Endothelial cell (in vitro differentiated cells): Measurements from ENCODE around the gene SUFU. TPM values are rescaled to one million over a fixed set of nuclear protein-coding genes. Genes with fewer than 3 reads are reported as not detected.

Source experiments
- DNase-seq: peaks from one replicate; pipeline ENCODE4 v3.0.0; 2021; ENCODE audit warnings: low spot score
- H3K27ac Mint-ChIP-seq: one replicate; pipeline ENCODE4 v1.8.0; 2021; ENCODE audit warnings: mixed read lengths, inconsistent platforms; ENCODE audit not compliant: unreplicated experiment
- H3K27me3 Mint-ChIP-seq: one replicate; pipeline ENCODE4 v1.8.0; 2021; ENCODE audit warnings: mild to moderate bottlenecking, moderate library complexity, mixed read lengths, inconsistent platforms; ENCODE audit not compliant: unreplicated experiment
- H3K36me3 Mint-ChIP-seq: one replicate; pipeline ENCODE4 v1.8.0; 2021; ENCODE audit warnings: mild to moderate bottlenecking, low read depth, mixed read lengths, inconsistent platforms; ENCODE audit not compliant: unreplicated experiment
- H3K4me1 Mint-ChIP-seq: one replicate; pipeline ENCODE4 v1.8.0; 2021; ENCODE audit warnings: mild to moderate bottlenecking, mixed read lengths, inconsistent platforms; ENCODE audit not compliant: unreplicated experiment
- H3K4me3 Mint-ChIP-seq: one replicate; pipeline ENCODE4 v1.8.0; 2021; ENCODE audit warnings: mild to moderate bottlenecking, mixed read lengths, inconsistent platforms; ENCODE audit not compliant: unreplicated experiment
- H3K9me3 Mint-ChIP-seq: one replicate; pipeline ENCODE4 v1.8.0; 2021; ENCODE audit warnings: mixed read lengths, inconsistent platforms; ENCODE audit not compliant: unreplicated experiment
- CTCF ChIP-seq: fragments of 200-600 bp; sonication (generic); IDR thresholded peaks from one replicate; pipeline ENCODE4 v1.5.0; 2021; ENCODE audit warnings: antibody characterized with exemption; ENCODE audit not compliant: unreplicated experiment
- total RNA-seq: library from RNA; stranded (reverse); fragmentation: NEBNext Ultra II Directional; extraction: Animal tissue kit (Norgen Biotek cat#: 25700); gene quantifications from one replicate; pipeline ENCODE4 v1.2.1, GENCODE V29; 2021; ENCODE audit not compliant: unreplicated experiment

Gene SUFU
- total RNA-seq, 1 donor from 2014 or later: 44.4 TPM

GRCh38 chr10:102651455-102652169, 147.8 kb downstream of the SUFU start:
- DNase-seq: no peak
- Mint-ChIP-seq H3K27me3 (peaks cover 21% of the 10 kb centered on the region), H3K27ac (no peak overlapping the region), H3K4me1 (peaks cover 57% of the 10 kb centered on the region), H3K9me3 (no peaks in the 10 kb centered on the region), H3K36me3 (peaks cover 56% of the 10 kb centered on the region), H3K4me3 (no peak overlapping the region)
- no peak for TF ChIP-seq CTCF

- Mint-ChIP-seq H3K36me3 (peaks cover 55% of the 10 kb centered on the region), H3K4me1 (peaks cover 53% of the 10 kb centered on the region), H3K27ac (no peak overlapping the region), H3K27me3 (peaks cover 18% of the 10 kb centered on the region), H3K9me3 (no peaks in the 10 kb centered on the region), H3K4me3 (peak overlapping the region; percentile 62)
- TF ChIP-seq CTCF: no peak
- DNase-seq: no peak
Observed at GRCh38 chr10:102652170-102652916, 148.6 kb downstream of the SUFU start.

- Mint-ChIP-seq H3K4me3 (peak overlapping the region; percentile 84), H3K27ac (peak overlapping the region; percentile 51), H3K9me3 (no peaks in the 10 kb centered on the region), H3K36me3 (peaks cover 55% of the 10 kb centered on the region), H3K4me1 (peaks cover 52% of the 10 kb centered on the region), H3K27me3 (peaks cover 22% of the 10 kb centered on the region)
- no peak for DNase-seq
- TF ChIP-seq CTCF: no peak
Observed at GRCh38 chr10:102653060-102653459, 149.3 kb downstream of the SUFU start.

- Mint-ChIP-seq H3K9me3 (no peaks in the 10 kb centered on the region), H3K36me3 (peaks cover 47% of the 10 kb centered on the region), H3K4me3 (peak overlapping the region; percentile 56), H3K27me3 (peaks cover 22% of the 10 kb centered on the region), H3K4me1 (peaks cover 48% of the 10 kb centered on the region), H3K27ac (peak overlapping the region; percentile 36)
- no peak for DNase-seq
- TF ChIP-seq CTCF: no peak
Observed at GRCh38 chr10:102654566-102654965, 150.8 kb downstream of the SUFU start.

- Mint-ChIP-seq H3K4me3 (peak overlapping the region; percentile 56), H3K4me1 (peaks cover 48% of the 10 kb centered on the region), H3K27ac (no peak overlapping the region), H3K9me3 (no peaks in the 10 kb centered on the region), H3K27me3 (peaks cover 24% of the 10 kb centered on the region), H3K36me3 (peaks cover 47% of the 10 kb centered on the region)
- no peak for DNase-seq
- no peak for TF ChIP-seq CTCF
Observed at GRCh38 chr10:102654969-102655368, 151.2 kb downstream of the SUFU start.
